Measurements from ENCODE around the gene FZD1.

The FZD1 gene

DNA sequence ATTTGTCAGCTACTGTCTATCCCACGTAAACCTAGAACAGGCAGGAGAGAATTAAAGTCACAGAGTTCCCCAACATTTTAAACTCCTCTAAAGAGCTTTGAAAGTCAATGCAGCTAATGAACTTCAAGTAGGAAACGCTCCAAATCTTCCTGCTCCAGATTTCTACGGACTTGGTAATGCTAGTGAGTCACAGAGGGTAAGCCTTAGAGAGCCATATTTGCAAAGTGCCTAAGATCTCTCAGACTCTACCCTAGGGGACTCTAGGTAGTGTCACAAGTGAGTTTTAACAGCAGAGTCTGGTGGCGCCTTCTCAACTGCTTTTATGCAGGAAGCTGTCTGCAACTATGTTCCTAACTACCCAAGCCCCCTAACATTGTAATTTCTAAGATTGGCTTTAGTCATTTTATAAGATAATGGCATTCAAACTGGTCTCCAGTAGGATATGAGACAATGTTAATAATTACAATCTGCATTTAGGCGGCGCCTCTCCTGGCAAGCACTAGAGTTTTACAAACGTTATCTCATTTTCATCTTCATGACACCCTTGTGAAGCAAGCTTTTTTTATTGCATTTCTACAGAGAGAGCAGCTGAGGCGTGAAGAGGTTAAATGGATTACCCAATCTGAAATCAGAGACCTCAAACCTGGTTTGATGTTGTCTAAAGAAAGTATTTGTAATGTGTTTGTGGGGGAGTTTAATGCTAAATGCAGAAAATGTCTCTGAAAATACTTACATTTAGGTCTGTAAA is 22.0 kb upstream of the FZD1 start:
- no peak for DNase-seq (ENCODE audit: insufficient read length)
- FAIRE-seq: no peak
- TF ChIP-seq POLR2AphosphoS5 (IDR thresholded peaks at IDR 0.05; ENCODE audit: low read depth, low read length) (no peak), TAF1 (IDR thresholded peaks at IDR 0.05; ENCODE audit: borderline replicate concordance, low read depth, low read length) (no peak), POLR2A (IDR thresholded peaks at IDR 0.05; ENCODE audit: low read depth, low read length) (no peak)

DNA sequence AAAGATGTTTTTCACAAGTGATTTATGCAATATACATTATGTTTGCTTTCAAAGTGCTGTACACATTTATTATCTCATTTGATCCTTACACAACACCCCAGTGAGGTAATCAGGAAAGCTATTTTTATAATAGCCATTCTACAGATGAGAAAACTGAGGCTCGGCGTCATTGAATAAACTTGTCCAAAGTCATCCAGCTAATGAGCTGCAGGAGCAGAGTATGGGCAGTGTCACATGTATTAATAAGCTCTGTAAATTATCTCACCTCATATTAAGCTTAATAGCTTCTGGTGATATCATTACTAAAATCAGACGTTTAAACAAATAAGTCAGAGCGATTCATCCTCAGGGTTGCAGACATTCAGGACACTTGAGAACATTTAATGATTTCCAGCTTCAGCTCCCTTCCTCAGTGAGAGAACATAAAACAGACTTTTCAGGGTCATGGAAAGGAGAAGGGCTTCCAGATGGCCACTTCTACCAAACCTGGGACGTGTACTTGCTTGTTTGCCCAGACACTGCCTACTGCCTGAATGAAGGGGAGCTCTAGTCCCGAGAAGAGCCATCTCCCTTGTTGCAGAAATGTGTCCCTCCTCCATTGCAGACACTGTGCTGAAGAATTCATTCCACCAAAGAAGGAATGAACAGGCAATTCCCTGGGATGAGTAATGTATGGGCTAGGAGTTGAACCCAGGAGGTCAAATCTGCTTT is 20.5 kb upstream of the FZD1 start:
- DNase-seq (ENCODE audit: insufficient read length) (no peak), FAIRE-seq (no peak)
- TF ChIP-seq POLR2AphosphoS5 (IDR thresholded peaks at IDR 0.05; ENCODE audit: low read depth, low read length): no peak
- TF ChIP-seq TAF1 (IDR thresholded peaks at IDR 0.05; ENCODE audit: borderline replicate concordance, low read depth, low read length): no peak
- no peak for TF ChIP-seq POLR2A (IDR thresholded peaks at IDR 0.05; ENCODE audit: low read depth, low read length)

DNA sequence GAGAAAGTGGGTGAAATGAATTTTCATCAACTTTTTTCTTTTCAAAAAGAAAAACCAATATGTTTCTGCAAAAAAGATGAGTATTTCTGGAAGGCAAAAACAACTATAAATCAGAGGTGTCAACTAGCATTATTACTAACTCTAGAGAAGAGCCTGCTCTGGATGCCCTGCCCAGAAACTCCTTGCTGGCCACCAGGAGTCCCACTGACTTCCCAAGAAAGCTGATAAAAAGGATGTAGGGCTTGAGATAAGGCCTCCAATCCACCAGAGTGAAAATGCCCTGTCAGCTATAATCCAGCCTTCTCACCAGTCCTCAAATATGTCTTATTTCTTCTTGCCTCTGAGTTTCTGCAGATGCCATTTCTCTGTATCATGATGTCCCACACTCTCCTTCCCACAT is 16.7 kb upstream of the FZD1 start:
- no peak for FAIRE-seq
- TF ChIP-seq POLR2AphosphoS5 (IDR thresholded peaks at IDR 0.05; ENCODE audit: low read depth, low read length) (no peak), POLR2A (IDR thresholded peaks at IDR 0.05; ENCODE audit: low read depth, low read length) (no peak), TAF1 (IDR thresholded peaks at IDR 0.05; ENCODE audit: borderline replicate concordance, low read depth, low read length) (no peak)
- no peak for DNase-seq (ENCODE audit: insufficient read length)

DNA sequence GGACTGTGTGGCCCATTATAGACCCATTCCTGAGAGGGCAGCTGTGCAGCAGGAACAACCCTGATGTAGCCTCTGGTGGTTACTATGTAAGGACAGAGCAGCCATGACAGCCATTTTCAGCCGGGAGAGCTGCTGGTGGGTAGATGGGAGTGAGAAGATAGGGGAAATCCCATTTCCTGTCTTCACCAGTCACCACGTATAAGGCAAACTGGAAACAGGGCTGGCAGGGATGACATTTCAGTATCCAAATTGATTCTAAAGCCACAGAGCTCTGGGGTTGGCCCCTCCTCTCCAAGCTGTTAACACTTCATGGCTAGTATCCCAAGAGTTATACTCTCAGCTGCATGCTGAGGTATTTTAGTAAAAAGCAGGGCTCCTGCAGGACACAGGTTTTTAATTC is 15.2 kb upstream of the FZD1 start:
- TF ChIP-seq POLR2A (IDR thresholded peaks at IDR 0.05; ENCODE audit: low read depth, low read length) (no peak), TAF1 (IDR thresholded peaks at IDR 0.05; ENCODE audit: borderline replicate concordance, low read depth, low read length) (no peak), POLR2AphosphoS5 (IDR thresholded peaks at IDR 0.05; ENCODE audit: low read depth, low read length) (no peak)
- DNase-seq (ENCODE audit: insufficient read length) (no peak), FAIRE-seq (no peak)

GRCh38 chr7:91249506-91250233 is 14.6 kb upstream of the FZD1 start:
- FAIRE-seq (no peak), DNase-seq (ENCODE audit: insufficient read length) (no peak)

GRCh38 chr7:91250706-91251105 is 13.5 kb upstream of the FZD1 start:
- FAIRE-seq: no peak
- TF ChIP-seq POLR2A (IDR thresholded peaks at IDR 0.05; ENCODE audit: low read depth, low read length) (no peak), TAF1 (IDR thresholded peaks at IDR 0.05; ENCODE audit: borderline replicate concordance, low read depth, low read length) (no peak), POLR2AphosphoS5 (IDR thresholded peaks at IDR 0.05; ENCODE audit: low read depth, low read length) (no peak)
- no peak for DNase-seq (ENCODE audit: insufficient read length)

More at GRCh38 chr7:91249506-91250233, 14.6 kb upstream of the FZD1 start:
- TF ChIP-seq TAF1 (IDR thresholded peaks at IDR 0.05; ENCODE audit: borderline replicate concordance, low read depth, low read length) (no peak), POLR2AphosphoS5 (IDR thresholded peaks at IDR 0.05; ENCODE audit: low read depth, low read length) (no peak), POLR2A (IDR thresholded peaks at IDR 0.05; ENCODE audit: low read depth, low read length) (no peak)

DNA sequence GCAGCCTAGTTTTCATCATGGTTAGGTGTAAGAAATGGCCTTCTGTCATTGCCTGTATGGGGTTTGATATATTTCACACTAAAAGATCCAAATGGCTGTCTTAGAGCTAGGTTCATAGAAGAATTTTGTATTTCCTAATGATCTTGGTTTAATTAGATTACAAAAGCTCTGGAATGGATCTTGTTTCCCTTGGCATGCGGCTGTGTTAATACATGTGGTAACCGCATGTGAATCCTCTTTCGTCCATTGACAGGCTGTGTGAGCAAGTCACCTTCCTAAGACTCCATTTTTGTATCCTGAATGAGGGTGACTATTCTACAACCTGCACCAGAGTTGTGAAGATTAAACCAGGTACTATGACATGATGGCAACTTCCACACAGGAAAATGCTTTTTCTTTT is 12.4 kb upstream of the FZD1 start:
- FAIRE-seq (no peak), DNase-seq (ENCODE audit: insufficient read length) (no peak)
- TF ChIP-seq POLR2AphosphoS5 (IDR thresholded peaks at IDR 0.05; ENCODE audit: low read depth, low read length) (no peak), POLR2A (IDR thresholded peaks at IDR 0.05; ENCODE audit: low read depth, low read length) (no peak), TAF1 (IDR thresholded peaks at IDR 0.05; ENCODE audit: borderline replicate concordance, low read depth, low read length) (no peak)

DNA sequence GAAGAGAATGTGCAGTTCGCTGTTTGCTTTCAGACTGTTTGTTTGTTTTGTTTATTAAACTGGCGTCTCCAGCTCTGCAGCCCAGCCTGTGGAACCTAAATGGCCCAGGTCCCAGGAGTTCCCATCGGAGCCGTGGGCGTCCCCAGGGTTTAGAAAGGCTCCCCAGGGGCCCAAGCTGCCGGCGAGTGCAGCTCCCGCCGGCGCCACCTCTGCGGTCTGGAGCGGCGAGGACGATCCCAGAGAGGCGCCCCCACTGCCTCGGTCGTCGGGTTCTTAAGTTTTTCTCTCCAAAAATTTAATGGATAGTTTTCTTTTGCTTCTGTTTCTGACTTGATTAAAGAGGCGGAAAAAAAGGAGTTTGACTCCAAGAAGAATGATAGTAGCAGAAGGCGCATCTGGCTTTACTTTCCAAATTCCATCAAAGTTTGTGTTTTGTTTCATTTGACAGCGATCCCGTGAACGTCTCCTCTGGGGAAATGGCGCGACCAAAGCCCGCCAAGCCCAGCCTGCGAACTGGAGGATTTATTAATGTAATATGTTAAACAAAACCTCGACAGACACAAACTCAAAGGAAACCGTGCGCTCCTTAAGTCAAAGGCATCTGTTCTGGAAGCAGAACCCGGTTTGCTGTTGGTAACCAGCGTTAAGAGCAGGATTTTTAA is 718 bp upstream of the FZD1 start:
- TF ChIP-seq TAF1 (IDR thresholded peaks at IDR 0.05; ENCODE audit: borderline replicate concordance, low read depth, low read length) (no peak), POLR2AphosphoS5 (IDR thresholded peaks at IDR 0.05; ENCODE audit: low read depth, low read length) (no peak), POLR2A (IDR thresholded peaks at IDR 0.05; ENCODE audit: low read depth, low read length) (no peak)
- DNase-seq (ENCODE audit: insufficient read length): no peak
- FAIRE-seq: no peak

DNA sequence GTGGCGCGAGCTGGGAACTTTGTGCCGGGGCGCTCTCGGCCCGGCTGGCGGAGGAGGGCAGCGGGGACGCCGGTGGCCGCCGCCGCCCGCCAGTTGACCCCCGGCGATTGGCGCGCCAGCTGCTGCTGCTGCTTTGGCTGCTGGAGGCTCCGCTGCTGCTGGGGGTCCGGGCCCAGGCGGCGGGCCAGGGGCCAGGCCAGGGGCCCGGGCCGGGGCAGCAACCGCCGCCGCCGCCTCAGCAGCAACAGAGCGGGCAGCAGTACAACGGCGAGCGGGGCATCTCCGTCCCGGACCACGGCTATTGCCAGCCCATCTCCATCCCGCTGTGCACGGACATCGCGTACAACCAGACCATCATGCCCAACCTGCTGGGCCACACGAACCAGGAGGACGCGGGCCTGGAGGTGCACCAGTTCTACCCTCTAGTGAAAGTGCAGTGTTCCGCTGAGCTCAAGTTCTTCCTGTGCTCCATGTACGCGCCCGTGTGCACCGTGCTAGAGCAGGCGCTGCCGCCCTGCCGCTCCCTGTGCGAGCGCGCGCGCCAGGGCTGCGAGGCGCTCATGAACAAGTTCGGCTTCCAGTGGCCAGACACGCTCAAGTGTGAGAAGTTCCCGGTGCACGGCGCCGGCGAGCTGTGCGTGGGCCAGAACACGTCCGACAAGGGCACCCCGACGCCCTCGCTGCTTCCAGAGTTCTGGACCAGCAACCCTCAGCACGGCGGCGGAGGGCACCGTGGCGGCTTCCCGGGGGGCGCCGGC is 870 bp downstream of the FZD1 start:
- peak; percentile 34 for DNase-seq (ENCODE audit: insufficient read length)
- TF ChIP-seq TAF1 (IDR thresholded peaks at IDR 0.05; ENCODE audit: borderline replicate concordance, low read depth, low read length) (no peak), POLR2A (IDR thresholded peaks at IDR 0.05; ENCODE audit: low read depth, low read length) (no peak), POLR2AphosphoS5 (IDR thresholded peaks at IDR 0.05; ENCODE audit: low read depth, low read length) (no peak)
- FAIRE-seq: no peak

GRCh38 chr7:91265693-91266066 is 1.4 kb downstream of the FZD1 start:
- no peak for TF ChIP-seq TAF1 (IDR thresholded peaks at IDR 0.05; ENCODE audit: borderline replicate concordance, low read depth, low read length)
- no peak for TF ChIP-seq POLR2A (IDR thresholded peaks at IDR 0.05; ENCODE audit: low read depth, low read length)
- DNase-seq (ENCODE audit: insufficient read length): no peak
- FAIRE-seq: no peak

All from GM12892 (cell line).